ENCODE measurements around the gene LINGO3.

DNA sequence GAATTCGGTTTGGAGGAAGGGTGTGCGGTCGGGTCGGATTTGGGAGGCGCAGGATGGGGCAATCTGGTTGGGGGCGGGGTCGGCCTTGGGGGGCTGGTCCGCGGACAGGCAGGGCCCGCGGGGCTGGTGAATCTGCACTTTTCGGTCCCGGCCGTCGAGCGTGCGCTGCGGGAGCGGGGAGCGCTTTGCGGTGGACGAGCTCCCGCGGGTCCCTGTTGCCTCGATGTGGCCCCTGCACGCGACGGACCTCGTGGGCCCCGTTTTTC lies 37.9 kb downstream of the LINGO3 start:
- TF ChIP-seq, protein P1, sequence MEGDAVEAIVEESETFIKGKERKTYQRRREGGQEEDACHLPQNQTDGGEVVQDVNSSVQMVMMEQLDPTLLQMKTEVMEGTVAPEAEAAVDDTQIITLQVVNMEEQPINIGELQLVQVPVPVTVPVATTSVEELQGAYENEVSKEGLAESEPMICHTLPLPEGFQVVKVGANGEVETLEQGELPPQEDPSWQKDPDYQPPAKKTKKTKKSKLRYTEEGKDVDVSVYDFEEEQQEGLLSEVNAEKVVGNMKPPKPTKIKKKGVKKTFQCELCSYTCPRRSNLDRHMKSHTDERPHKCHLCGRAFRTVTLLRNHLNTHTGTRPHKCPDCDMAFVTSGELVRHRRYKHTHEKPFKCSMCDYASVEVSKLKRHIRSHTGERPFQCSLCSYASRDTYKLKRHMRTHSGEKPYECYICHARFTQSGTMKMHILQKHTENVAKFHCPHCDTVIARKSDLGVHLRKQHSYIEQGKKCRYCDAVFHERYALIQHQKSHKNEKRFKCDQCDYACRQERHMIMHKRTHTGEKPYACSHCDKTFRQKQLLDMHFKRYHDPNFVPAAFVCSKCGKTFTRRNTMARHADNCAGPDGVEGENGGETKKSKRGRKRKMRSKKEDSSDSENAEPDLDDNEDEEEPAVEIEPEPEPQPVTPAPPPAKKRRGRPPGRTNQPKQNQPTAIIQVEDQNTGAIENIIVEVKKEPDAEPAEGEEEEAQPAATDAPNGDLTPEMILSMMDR (IDR thresholded peaks at IDR 0.05): no peak
- no peak for TF ChIP-seq EZH2 (IDR thresholded peaks at IDR 0.05; ENCODE audit: borderline replicate concordance, insufficient read depth, low read depth, low read length, poor library complexity, severe bottlenecking)
